ENCODE results near the gene AGPAT2. TPM values are rescaled to one million over a fixed set of nuclear protein-coding genes. Genes with fewer than 3 reads are reported as not detected.

The AGPAT2 gene
- total and polyA plus RNA-seq, 2 donors from 2014 or later, result 73.4 to 83.6 TPM

DNA sequence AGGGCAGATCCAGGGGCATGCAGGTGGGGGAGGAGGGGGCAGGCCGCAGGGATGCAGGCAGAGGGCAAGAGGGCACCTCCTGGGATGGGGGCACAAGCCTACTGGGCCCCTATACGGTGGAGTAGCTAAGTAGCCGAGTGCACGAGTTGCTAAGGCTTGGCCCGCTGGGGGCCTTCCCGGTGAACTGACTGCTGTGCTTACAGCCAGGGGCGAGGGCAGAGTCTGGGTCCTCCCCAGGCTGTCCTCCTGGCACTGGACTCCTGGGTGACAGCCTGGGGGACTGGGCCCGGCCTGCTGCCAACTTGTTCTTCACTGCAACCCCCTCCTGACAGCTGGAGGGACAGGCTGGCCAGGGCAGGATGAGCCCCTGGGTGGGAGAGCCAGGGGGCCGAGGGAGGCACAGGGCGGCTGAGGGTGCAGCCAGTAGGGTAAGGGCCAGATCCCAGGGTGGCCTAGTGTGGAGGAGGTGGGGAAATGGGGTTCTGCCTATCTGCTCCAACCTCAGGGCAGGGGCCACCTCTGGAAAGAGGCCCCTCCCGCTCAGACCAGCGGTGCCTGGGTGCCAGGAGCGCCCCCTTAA lies 26.2 kb downstream of the AGPAT2 start:
- TF ChIP-seq, protein P1, sequence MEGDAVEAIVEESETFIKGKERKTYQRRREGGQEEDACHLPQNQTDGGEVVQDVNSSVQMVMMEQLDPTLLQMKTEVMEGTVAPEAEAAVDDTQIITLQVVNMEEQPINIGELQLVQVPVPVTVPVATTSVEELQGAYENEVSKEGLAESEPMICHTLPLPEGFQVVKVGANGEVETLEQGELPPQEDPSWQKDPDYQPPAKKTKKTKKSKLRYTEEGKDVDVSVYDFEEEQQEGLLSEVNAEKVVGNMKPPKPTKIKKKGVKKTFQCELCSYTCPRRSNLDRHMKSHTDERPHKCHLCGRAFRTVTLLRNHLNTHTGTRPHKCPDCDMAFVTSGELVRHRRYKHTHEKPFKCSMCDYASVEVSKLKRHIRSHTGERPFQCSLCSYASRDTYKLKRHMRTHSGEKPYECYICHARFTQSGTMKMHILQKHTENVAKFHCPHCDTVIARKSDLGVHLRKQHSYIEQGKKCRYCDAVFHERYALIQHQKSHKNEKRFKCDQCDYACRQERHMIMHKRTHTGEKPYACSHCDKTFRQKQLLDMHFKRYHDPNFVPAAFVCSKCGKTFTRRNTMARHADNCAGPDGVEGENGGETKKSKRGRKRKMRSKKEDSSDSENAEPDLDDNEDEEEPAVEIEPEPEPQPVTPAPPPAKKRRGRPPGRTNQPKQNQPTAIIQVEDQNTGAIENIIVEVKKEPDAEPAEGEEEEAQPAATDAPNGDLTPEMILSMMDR (IDR thresholded peaks at IDR 0.05; ENCODE audit: borderline replicate concordance, extremely low read depth, insufficient read depth), result no peak
- FAIRE-seq (no peak), DNase-seq (peak in 1 of 5 donors; percentile 63)
- no peak overlapping the region for H3K9ac ChIP-seq (ENCODE audit: low read length in 3 of 3)
- intact Hi-C loops (cut with DNase I), result no loop called here
- no peaks in the 10 kb centered on the region for H3K4me1 ChIP-seq (ENCODE audit: control insufficient read depth in 2 of 3, insufficient read depth in 2 of 3, low read depth in 1 of 3, low read length in 3 of 3)
- H3K27me3 ChIP-seq (ENCODE audit: control insufficient read depth, insufficient read depth, low read length), result no peaks in the 10 kb centered on the region
- H3K27ac ChIP-seq (ENCODE audit: low read depth in 2 of 2, low read length in 2 of 2), result peak overlapping the region; percentile 80 to 82
- no peaks in the 10 kb centered on the region for H3K36me3 ChIP-seq (ENCODE audit: control insufficient read depth in 2 of 3, insufficient read depth in 3 of 3, low read length in 3 of 3)
- H3K4me3 ChIP-seq (ENCODE audit: low read length in 3 of 3), result peak overlapping the region in 1 of 3 donors; percentile 13
- H3K9me3 ChIP-seq (ENCODE audit: control insufficient read depth in 2 of 3, insufficient read depth in 1 of 3, low read length in 3 of 3), result no peaks in the 10 kb centered on the region

DNA sequence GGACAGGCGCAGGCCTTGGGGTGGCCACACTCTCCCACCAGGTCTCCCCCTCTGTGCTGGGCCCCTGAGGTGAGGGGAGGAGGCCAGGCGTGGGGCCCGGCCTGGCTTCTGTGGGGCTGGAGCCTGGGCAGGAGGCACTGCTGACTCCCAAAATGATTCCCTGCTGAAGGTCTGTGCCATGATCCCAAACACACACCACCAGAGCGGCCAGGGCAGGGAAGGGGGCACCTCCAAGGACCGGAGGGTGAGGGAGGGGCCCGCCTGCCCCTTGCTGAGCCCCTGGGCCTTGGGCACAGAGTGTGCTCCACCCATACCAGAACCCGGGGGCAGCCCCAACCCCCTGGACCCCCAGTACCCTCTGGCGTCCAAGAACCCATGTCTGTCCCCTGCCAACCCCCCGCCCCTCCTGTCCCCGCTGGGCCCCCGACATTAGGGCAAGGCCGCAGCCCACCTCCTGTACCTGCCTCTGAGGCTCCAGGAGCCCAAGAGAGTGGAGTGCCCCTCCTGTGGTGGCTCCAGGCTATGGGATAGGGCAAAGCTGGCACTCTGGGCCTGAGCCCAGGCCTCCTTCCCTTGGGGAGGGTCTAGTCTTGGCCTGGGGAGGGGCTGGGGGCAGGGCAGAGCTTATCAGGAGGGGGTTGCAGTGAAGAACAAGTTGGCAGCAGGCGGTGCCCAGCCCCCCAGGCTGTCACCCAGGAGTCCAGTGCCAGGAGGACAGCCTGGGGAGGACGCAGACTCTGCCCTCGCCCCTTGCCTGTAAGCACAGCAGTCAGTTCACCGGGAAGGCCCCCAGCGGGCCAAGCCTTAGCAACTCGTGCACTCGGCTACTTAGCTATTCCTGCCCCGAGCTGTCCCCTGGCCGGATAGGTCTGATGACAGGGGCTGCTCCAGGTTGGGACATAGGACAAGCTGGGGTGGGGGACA lies 27.1 kb downstream of the AGPAT2 start:
- intact Hi-C loops (cut with DNase I), result no loop called here
- H3K4me3 ChIP-seq (ENCODE audit: low read length in 3 of 3), result peak overlapping the region in 1 of 3 donors; percentile 37
- H3K9me3 ChIP-seq (ENCODE audit: control insufficient read depth in 2 of 3, insufficient read depth in 1 of 3, low read length in 3 of 3), result no peaks in the 10 kb centered on the region
- TF ChIP-seq, protein P1 (IDR thresholded peaks at IDR 0.05; ENCODE audit: borderline replicate concordance, extremely low read depth, insufficient read depth), result no peak
- H3K36me3 ChIP-seq (ENCODE audit: control insufficient read depth in 2 of 3, insufficient read depth in 3 of 3, low read length in 3 of 3), result no peaks in the 10 kb centered on the region
- peak overlapping the region; percentile 79 to 82 for H3K27ac ChIP-seq (ENCODE audit: low read depth in 2 of 2, low read length in 2 of 2)
- no peaks in the 10 kb centered on the region for H3K27me3 ChIP-seq (ENCODE audit: control insufficient read depth, insufficient read depth, low read length)
- no peak for FAIRE-seq
- peak in 2 of 5 donors; percentile 46 to 74 for DNase-seq
- H3K4me1 ChIP-seq (ENCODE audit: control insufficient read depth in 2 of 3, insufficient read depth in 2 of 3, low read depth in 1 of 3, low read length in 3 of 3), result peaks cover 0 to 3% (median 0%) of the 10 kb centered on the region in 3 donors
- peak overlapping the region in 1 of 3 donors; percentile 40 for H3K9ac ChIP-seq (ENCODE audit: low read length in 3 of 3)

DNA sequence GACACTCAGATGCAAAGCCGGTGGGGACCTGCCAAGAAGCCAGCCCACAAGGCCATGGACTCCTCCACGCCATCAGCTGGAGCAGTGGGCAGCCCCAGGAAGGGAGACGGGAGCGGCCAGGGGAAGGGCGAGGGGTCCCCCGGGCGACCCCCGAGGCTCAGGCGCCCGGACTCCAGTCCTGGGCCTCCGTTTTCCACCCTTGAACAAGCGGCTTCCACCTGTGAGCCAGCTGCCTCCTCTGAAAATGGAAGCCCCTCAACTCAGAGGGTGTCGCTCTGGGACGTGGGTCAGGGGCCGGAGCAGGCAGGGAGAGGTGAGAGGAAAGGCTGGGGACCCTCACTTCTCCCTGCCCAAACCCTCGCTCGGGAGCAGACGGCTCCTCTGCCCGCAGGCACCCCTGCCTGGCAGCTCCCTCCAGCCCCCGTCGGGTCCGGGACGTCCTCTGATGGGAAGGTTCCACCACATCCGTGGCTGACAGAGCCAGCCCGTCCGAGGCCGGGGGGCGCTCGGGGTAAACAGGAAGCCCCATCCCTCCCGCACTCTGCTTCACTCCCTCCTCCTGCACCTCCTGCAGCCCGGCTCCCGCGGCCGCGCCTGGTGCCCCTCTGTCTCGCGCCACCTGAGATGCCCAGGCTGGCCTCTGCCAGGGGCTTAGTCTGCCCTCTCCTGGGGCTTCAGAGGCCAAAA lies 28.3 kb downstream of the AGPAT2 start:
- Histone ChIP-seq H3K27me3 (ENCODE audit: control insufficient read depth, insufficient read depth, low read length) (no peaks in the 10 kb centered on the region), H3K4me1 (ENCODE audit: control insufficient read depth in 2 of 3, insufficient read depth in 2 of 3, low read depth in 1 of 3, low read length in 3 of 3) (peaks cover 0 to 3% (median 0%) of the 10 kb centered on the region in 3 donors), H3K36me3 (ENCODE audit: control insufficient read depth in 2 of 3, insufficient read depth in 3 of 3, low read length in 3 of 3) (no peaks in the 10 kb centered on the region), H3K4me3 (ENCODE audit: low read length in 3 of 3) (peak overlapping the region in 1 of 3 donors; percentile 44), H3K9ac (ENCODE audit: low read length in 3 of 3) (peak overlapping the region in 1 of 3 donors; percentile 58), H3K9me3 (ENCODE audit: control insufficient read depth in 2 of 3, insufficient read depth in 1 of 3, low read length in 3 of 3) (no peaks in the 10 kb centered on the region), H3K27ac (ENCODE audit: low read depth in 2 of 2, low read length in 2 of 2) (peak overlapping the region; percentile 78 to 81)
- DNase-seq, result peak in 1 of 5 donors; percentile 80
- TF ChIP-seq, protein P1 (IDR thresholded peaks at IDR 0.05; ENCODE audit: borderline replicate concordance, extremely low read depth, insufficient read depth), result no peak
- no peak for FAIRE-seq
- intact Hi-C loops (cut with DNase I), result no loop called here

Measured in kidney (tissue), 14 donors.